DMS153 treated with DMSO at 0.1 percent for 48 hours (cell line): ENCODE data around the gene ATP6V0E2.

ENCODE experiments used
- DNase-seq: peaks from one replicate; lab custom pipeline; 2025; ENCODE audit not compliant: unreplicated experiment; lab: John Stamatoyannopoulos, UW

The ATP6V0E2 gene

DNA sequence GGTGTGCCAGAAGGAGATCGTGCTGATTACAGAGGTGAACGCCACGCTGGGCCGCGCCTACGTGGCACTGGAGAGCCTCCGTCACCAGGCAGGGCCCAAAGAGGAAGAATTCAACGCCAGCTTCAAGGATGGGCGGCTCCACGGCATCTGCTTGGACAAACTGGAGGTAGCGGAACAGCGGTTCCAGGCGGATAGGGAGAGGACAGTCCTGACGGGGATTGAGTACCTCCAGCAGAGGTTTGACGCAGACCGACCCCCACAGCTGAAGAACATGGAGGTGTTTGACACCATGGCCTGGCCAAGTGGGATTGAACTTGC lies 12.1 kb upstream of the ATP6V0E2 start:
- no peak for DNase-seq

DNA sequence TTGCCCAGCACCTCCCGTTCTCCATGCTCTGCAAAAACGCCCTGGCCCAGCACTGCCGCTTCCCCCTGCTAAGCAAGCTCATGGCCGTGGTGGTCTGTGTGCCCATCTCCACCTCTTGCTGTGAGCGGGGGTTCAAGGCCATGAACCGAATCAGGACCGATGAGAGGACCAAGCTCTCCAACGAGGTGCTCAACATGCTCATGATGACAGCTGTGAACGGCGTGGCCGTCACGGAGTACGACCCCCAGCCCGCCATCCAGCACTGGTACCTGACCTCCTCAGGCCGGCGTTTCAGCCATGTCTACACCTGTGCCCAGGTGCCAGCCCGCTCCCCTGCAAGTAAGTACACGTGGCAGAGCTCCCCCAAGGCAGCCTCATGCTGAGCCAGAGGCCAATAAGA lies 11.6 kb upstream of the ATP6V0E2 start:
- DNase-seq, result no peak

DNA sequence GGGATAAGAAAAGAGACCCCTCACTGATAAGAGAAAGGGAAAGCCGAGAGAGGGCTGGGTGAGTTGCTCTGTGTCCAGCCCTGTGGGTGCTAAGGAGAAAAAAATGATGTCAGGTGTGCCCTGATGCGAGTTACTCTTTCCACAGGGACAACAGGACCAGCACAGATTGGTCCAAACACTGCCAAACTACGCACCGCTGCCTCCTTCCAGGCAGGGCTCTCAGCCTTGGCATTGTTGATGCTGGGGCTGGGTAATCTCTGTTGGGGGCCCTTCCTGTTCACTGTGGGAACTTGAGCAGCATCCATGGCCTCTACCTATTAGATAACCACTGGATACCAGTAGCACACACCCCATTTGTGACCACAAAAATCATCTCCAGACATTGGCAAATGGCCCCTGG lies 10.3 kb upstream of the ATP6V0E2 start:
- no peak for DNase-seq

DNA sequence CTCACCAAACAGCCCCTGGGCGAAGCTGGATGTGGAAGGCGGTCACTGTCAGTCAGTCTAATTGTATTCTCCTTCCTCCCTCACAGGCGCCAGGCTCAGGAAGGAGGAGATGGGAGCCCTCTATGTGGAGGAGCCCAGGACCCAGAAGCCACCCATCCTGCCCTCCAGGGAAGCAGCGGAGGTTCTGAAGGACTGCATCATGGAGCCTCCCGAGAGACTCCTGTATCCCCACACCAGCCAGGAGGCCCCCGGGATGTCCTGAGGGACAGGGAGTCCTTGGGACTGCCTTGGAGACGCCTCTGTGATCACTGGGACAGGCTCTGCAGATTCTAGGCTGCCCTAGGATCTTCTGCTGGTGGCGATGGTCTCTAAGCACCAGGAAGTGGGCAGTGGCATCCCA lies 9.7 kb upstream of the ATP6V0E2 start:
- no peak for DNase-seq

GRCh38 chr7:149864751-149865150 lies 9.0 kb upstream of the ATP6V0E2 start:
- no peak for DNase-seq

DNA sequence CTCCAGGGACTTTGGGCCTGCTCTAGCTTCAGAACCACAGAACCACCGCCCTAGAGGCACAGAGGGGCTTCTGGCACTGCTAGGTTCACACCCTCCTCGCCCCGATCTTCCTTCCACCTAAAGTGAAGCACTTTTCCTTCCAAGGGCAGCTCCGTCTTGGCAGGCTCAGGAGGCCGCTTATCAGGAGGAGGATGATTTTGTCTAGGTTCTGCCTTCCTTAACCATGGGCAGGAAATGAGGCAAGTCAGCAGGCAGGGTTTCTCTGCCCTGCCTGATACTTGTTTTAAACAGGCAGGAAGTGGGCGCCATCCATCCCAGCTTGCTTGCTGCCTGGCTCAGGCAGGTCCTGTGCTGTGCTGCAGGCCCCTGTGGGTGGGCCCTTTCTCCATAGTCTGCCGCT lies 8.3 kb upstream of the ATP6V0E2 start:
- no peak for DNase-seq

DNA sequence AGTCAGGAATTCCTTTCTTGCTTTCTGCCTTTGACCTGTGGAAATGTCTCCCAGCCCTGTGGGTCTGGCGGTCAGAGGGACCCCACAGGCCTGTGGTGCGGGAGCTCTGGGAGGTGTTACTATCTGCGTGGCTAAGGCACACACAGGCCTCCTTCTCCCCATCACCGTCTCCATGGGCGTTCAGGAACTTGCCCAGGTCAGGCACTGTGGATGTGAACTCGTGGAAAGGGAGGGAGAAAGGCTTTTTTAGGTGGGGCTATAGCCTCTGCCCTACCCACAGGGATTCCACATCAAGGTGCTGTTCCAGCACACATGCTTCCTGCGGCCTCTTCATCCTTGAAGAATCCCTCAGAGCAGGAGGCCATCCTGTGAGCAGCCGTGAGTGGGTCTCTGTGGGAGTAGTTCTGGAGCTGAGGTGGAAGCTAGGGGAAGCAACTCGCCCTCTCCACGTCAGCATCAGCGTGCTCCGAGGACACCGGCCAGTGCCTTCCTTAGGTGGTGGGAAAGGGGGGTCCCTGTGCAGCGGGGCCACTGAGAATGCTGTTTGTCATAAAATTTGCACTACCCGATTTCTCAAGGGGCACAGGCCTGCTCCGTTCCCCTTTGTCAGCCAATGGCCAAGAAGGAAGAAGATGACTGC lies 7.5 kb upstream of the ATP6V0E2 start:
- no peak for DNase-seq

GRCh38 chr7:149866779-149867447 lies 6.9 kb upstream of the ATP6V0E2 start:
- no peak for DNase-seq

GRCh38 chr7:149867762-149868622 lies 5.8 kb upstream of the ATP6V0E2 start:
- no peak for DNase-seq

- DNase-seq, result no peak
These were observed 5.0 kb upstream of the ATP6V0E2 start for GRCh38 chr7:149868623-149869290.

GRCh38 chr7:149869291-149869650 lies 4.5 kb upstream of the ATP6V0E2 start:
- no peak for DNase-seq

GRCh38 chr7:149869867-149870266 lies 3.9 kb upstream of the ATP6V0E2 start:
- DNase-seq, result no peak

GRCh38 chr7:149870274-149870673 lies 3.5 kb upstream of the ATP6V0E2 start:
- no peak for DNase-seq

DNA sequence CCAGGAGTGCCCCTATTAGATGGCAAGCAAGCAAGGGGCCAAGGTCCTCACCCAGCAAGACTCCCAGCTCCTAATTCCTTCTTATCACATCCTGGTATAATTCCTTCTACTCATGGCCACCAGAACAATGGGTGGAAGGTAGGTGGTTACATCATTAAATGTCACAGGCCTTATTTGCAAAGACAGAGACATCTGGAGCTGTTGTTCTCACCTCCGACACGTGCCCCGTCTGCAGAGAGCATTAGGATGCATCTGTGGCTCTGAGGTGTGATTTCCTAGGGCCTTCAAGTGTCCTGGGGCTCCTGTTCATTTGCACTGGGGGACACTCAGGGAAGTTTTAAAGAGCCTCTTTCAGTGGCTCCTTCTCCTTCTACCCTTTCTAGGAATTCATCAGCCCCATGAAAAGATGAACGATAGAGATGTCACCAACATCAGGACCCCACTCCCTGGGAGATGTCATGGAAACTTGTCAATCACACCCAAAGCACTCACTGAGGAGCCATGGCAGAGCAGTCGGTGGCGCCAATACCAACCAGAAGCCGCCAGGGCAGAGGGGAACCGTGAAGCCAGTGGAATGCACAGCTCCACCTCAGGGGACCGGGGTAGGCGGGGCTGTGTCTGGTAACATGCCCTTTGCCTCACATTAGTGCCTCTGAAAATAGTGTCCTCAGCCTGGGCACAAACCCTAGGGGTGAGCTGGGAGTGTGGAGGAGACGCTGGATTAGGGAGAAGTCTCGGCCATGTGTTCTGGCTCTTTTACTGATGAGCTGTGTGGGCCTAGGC lies 2.9 kb upstream of the ATP6V0E2 start:
- DNase-seq, result no peak

DNA sequence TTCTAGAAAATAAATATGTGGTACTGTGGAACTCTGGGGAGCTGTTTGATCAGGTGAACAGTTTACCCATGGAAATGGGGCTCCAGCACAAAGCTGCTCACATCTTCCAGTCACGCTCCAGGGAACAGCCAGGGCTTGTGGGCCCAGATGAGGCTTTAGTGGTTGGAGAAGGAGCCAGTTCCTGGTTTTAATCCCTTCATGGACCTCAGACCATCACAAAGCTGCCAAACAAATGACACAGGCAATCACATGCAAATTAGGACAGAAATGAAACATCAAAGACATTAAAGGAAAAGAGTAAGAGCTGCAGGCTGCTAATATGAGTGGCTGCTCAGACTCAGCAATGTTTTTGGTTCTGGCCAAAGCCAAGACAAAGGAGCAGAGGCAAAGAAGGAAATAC lies 2.2 kb upstream of the ATP6V0E2 start:
- no peak for DNase-seq

- DNase-seq, result peak; percentile 55
These were observed 1.2 kb upstream of the ATP6V0E2 start for GRCh38 chr7:149872419-149873073.

DNA sequence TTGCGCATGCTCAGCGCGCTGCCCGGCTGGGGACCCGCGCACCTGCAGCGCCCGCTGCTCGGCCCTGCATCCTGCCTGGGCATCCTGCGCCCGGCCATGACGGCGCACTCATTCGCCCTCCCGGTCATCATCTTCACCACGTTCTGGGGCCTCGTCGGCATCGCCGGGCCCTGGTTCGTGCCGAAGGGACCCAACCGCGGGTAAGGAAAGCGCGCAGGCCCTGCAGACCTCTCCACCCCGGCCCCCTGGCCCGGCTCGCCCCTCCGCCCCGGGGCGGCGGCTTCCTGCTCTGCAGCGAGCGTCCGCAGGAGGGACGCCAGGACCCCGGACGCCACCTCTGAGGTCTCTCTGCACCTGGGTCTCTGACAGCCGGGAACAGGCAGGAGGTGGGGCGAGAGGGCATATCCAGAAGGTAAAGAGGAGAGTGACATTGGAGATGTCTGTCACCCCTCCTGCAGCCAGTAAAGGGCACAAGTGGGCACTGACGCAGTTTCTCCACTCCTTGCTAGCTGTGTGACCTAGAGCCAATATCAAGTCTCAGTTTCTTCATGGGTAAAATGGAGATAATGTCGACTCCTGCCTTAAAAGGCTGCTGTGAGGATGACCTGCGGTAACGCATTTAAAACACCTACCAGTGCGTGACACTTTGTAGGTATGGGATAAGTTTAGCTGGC lies 338 bp downstream of the ATP6V0E2 start:
- no peak for DNase-seq

GRCh38 chr7:149874644-149875028 lies 867 bp downstream of the ATP6V0E2 start:
- DNase-seq, result no peak

GRCh38 chr7:149875396-149875795 lies 1.6 kb downstream of the ATP6V0E2 start:
- DNase-seq, result no peak
